Activated CD8-positive, alpha-beta T cell treated with anti-CD3 and anti-CD28 coated beads for 36 hours (primary cell): ENCODE measurements around the gene PRSS36. TPM values are rescaled to one million over a fixed set of nuclear protein-coding genes. Genes with fewer than 3 reads are reported as not detected.
"Not testable (repeated sequence)": the region's sequence is repeated elsewhere in the genome, so short reads cannot be mapped to it uniquely, and the experiment has no call there.

Experiments used
- ATAC-seq: fragments of 200-7000 bp; cut with Tn5 transposase; one replicate; pipeline ENCODE4 v1.10.0; 2021; ENCODE audit warnings: mild to moderate bottlenecking, moderate library complexity
- CTCF ChIA-PET: fragments of 350-600 bp; sonication (Branson Sonifier 250); formaldehyde crosslinking; loops from one replicate; lab custom pipeline; 2021; ENCODE audit warnings: antibody characterized with exemption; lab: Charles Lee
- POLR2A ChIA-PET: fragments of 350-600 bp; sonication (Branson Sonifier 250); formaldehyde crosslinking; loops from one replicate; lab custom pipeline; 2021; ENCODE audit warnings: antibody characterized with exemption; lab: Charles Lee
- DNase-seq: peaks from one replicate; pipeline ENCODE4 v3.0.0-alpha.2; 2020
- H3K27ac Mint-ChIP-seq: one replicate; pipeline ENCODE4 v1.8.0; 2021; ENCODE audit warnings: mild to moderate bottlenecking, mixed read lengths
- H3K27me3 Mint-ChIP-seq: one replicate; pipeline ENCODE4 v1.8.0; 2021; ENCODE audit warnings: mixed read lengths
- H3K36me3 Mint-ChIP-seq: one replicate; pipeline ENCODE4 v1.8.0; 2021; ENCODE audit warnings: low read depth, mixed read lengths
- H3K4me1 Mint-ChIP-seq: one replicate; pipeline ENCODE4 v1.8.0; 2021; ENCODE audit warnings: low read depth, mixed read lengths
- H3K4me3 Mint-ChIP-seq: one replicate; pipeline ENCODE4 v1.8.0; 2021; ENCODE audit warnings: mild to moderate bottlenecking, moderate library complexity, mixed read lengths
- H3K9me3 Mint-ChIP-seq: one replicate; pipeline ENCODE4 v1.8.0; 2021; ENCODE audit warnings: mixed read lengths
- CTCF ChIP-seq: fragments of 200-600 bp; IDR thresholded peaks from one replicate; pipeline ENCODE4 v1.8.0; 2022; ENCODE audit warnings: antibody characterized with exemption, mild to moderate bottlenecking
- intact Hi-C: fragments of 100-400 bp; cut with micrococcal nuclease; formaldehyde crosslinking; loops from one replicate; pipeline ENCODE4 v1.10.0; 2022
- total RNA-seq, 2 experiments: library from RNA; stranded (reverse); gene quantifications; one replicate each; pipeline ENCODE4 v1.2.3, GENCODE V29; 2021

The PRSS36 gene
- under 1 TPM; 0.18 to 0.72 TPM for total RNA-seq

DNA sequence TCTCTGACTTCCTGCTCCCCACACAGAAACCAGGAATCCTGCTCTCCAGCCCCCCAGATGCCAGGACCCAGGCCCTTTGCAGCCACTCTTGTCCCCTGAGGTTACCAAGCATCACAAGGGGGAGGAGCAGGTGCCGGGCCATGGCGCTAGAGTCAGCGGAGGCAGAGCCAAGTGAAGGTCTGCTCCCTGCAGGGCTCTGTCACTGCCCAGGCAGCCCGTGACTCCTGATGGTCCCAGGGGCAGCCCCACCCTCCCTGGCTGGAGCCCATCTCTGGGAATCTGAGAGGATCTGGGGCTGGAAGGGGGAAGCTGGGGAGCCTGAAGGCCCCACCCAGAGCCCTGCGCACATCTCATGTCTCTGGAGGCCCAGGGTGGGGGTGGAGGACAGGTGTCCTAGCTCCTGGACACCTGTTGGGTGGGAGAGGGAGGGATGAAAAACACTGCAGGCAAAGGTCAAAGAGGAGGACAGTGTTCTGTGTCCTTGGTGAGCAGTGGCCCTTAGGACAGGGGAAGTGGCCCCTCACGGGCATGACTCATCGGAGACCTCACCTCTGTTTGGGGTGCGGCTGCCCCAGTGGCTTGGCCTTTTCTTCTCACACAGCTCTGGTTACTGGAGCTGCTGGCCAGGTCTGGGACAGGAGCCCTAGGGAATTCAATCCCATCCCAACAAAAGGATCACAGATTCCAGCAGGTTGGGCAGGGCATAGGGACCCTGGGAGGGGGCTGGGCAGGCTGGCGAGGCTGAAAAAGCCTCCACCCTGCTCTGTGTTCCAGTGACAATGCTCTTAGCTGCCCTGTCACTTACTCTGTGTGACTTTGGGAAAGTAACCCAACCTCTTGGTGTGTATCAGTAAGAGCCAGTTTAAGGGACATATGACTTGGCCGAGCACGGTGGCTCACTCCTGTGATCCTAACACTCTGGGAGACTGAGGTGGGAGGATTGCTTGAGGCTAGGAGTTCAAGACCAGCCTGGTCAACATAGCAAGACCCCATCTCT is at the start of gene PRSS36:
Gene PRSS36 (minus strand): TSS at position 173 of the 997 bp plus-strand sequence. CDS start 31 bp downstream, at position 142.
- ChIA-PET POLR2A (interaction anchor here (1.4 kb wide), 1 partner anchor 49 kb away, joined by 3 read pairs; no protein-coding TSS in a partner anchor), CTCF (no interaction called here)
- Mint-ChIP-seq H3K4me1 (no peaks in the 10 kb centered on the region), H3K27me3 (no peaks in the 10 kb centered on the region), H3K4me3 (no peak within 1 kb of the TSS), H3K36me3 (no peaks in the 10 kb centered on the region), H3K9me3 (no peaks in the 10 kb centered on the region), H3K27ac (no peak within 1 kb of the TSS)
- DNase-seq (no peak), ATAC-seq (no peak)
- intact Hi-C loops, result no loop called here
- no peak for TF ChIP-seq CTCF

- ChIA-PET CTCF (interaction anchor here (1.6 to 2.0 kb wide), 2 partner anchors 12 to 58 kb away, joined by 4 read pairs; no protein-coding TSS in a partner anchor), POLR2A (interaction anchor here (0.6 to 17.2 kb wide), 9 partner anchors 7 to 201 kb away, joined by 3 to 482 read pairs (median 6); partner anchors contain the start of genes FUS, PYDC1 and TRIM72)
- peaks cover 52% of the 10 kb centered on the region for H3K4me1 Mint-ChIP-seq
- ATAC-seq, result no peak
- H3K27me3 Mint-ChIP-seq, result no peaks in the 10 kb centered on the region
- no peak for TF ChIP-seq CTCF
- DNase-seq, result no peak
- peak overlapping the region; percentile 54 for H3K27ac Mint-ChIP-seq
- H3K9me3 Mint-ChIP-seq, result no peaks in the 10 kb centered on the region
- peaks cover 34% of the 10 kb centered on the region for H3K36me3 Mint-ChIP-seq
- intact Hi-C loops, result loop anchor here (10.0 kb wide), 1 partner anchor 245 kb away; the partner anchor contains the start of gene ZNF843
- no peak overlapping the region for H3K4me3 Mint-ChIP-seq
These were observed 49.7 kb upstream of the PRSS36 start for GRCh38 chr16:31199430-31200041.

DNA sequence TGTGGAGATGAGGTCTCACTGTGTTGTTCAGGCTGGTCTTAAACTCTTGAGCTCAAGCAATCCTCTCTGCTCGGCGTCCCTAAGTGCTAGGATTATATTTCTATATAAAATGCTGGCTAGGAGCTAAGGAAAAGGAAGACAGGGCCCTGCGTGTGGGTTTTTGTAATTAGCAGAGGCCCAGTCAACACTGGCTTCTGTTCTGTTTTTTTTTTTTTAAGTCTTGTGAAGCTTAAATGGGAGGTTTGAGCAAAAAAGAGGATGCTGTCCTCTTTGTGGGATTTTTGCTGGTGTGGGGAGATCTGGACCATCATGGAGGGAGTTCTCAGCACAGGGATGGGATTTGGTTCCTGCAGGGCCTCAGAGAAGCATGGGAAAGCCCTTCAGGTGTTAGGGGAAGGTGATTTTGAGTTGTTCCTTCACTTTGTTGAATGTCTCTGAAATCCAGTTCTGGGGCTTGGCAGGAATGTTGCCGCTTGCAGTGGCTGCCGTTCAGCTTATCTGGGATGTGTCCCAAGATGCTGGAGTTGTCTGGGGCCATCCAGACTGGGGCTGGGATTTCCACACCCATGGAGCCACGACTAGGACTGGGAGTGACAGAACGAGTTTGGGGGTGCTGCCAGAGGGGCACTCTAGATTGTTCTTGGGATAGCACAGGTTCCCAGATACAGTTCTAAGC is 48.5 kb upstream of the PRSS36 start:
- peaks cover 58% of the 10 kb centered on the region for H3K4me1 Mint-ChIP-seq
- H3K27me3 Mint-ChIP-seq, result no peaks in the 10 kb centered on the region
- TF ChIP-seq CTCF, result no peak
- H3K27ac Mint-ChIP-seq, result peak overlapping the region; percentile 26
- H3K4me3 Mint-ChIP-seq, result no peak overlapping the region
- ATAC-seq, result no peak
- CTCF ChIA-PET, result interaction anchor here (1.1 to 1.6 kb wide), 2 partner anchors 11 to 244 kb away, joined by 3 to 4 read pairs; partner anchors contain the start of gene ZNF843
- POLR2A ChIA-PET, result interaction anchor here (0.5 to 17.2 kb wide), 18 partner anchors 6 to 479 kb away, joined by 3 to 482 read pairs (median 4); partner anchors contain the start of genes FUS, PYDC1 and TRIM72
- DNase-seq, result no peak
- intact Hi-C loops, result no loop called here
- H3K9me3 Mint-ChIP-seq, result no peaks in the 10 kb centered on the region
- peaks cover 41% of the 10 kb centered on the region for H3K36me3 Mint-ChIP-seq

- ATAC-seq, result no peak
- DNase-seq, result no peak
- POLR2A ChIA-PET, result interaction anchor here (0.6 to 17.2 kb wide), 18 partner anchors 5 to 257 kb away, joined by 3 to 482 read pairs (median 4); partner anchors contain the start of genes FUS, PYCARD, PYDC1 and TRIM72
- CTCF ChIA-PET, result no interaction called here
- intact Hi-C loops, result no loop called here
- Mint-ChIP-seq H3K36me3 (peaks cover 58% of the 10 kb centered on the region), H3K4me1 (peaks cover 60% of the 10 kb centered on the region), H3K27me3 (no peaks in the 10 kb centered on the region), H3K9me3 (no peaks in the 10 kb centered on the region), H3K4me3 (no peak overlapping the region), H3K27ac (peak overlapping the region; percentile 2)
- TF ChIP-seq CTCF, result no peak
These were observed 46.6 kb upstream of the PRSS36 start for GRCh38 chr16:31196324-31197088.

GRCh38 chr16:31195861-31196260 is 46.0 kb upstream of the PRSS36 start:
- H3K27me3 Mint-ChIP-seq, H3K9me3 Mint-ChIP-seq, DNase-seq, ATAC-seq, intact Hi-C loops, H3K4me3 Mint-ChIP-seq: not testable (repeated sequence)
- Mint-ChIP-seq H3K36me3 (peaks cover 62% of the 10 kb centered on the region), H3K27ac (peak overlapping the region; percentile 2), H3K4me1 (peaks cover 58% of the 10 kb centered on the region)
- CTCF ChIA-PET, result interaction anchor here (1.1 kb wide), 1 partner anchor 187 kb away, joined by 3 read pairs; no protein-coding TSS in a partner anchor
- POLR2A ChIA-PET, result interaction anchor here (0.6 to 17.2 kb wide), 16 partner anchors 6 to 257 kb away, joined by 3 to 482 read pairs (median 4); partner anchors contain the start of genes FUS, PYCARD, PYDC1 and TRIM72
